Stimulated activated CD4-positive, alpha-beta T cell treated with anti-CD3 and anti-CD28 coated beads, Interleukin-4, amount 100 ng/mL, for 24 hours (primary cell): Measurements from ENCODE around the gene B4GALT5.

Experiments
- DNase-seq: peaks from one replicate; pipeline ENCODE4 v3.0.0-alpha.2; 2020

B4GALT5 gene

GRCh38 chr20:49597825-49598395 lies 115.8 kb downstream of the B4GALT5 start:
- no peak for DNase-seq

GRCh38 chr20:49595811-49596561 lies 117.7 kb downstream of the B4GALT5 start:
- DNase-seq = peak; percentile 76

GRCh38 chr20:49595346-49595745 lies 118.3 kb downstream of the B4GALT5 start:
- DNase-seq = no peak

- DNase-seq = no peak
Measured at GRCh38 chr20:49594931-49595315, 118.8 kb downstream of the B4GALT5 start.

- peak; percentile 73 for DNase-seq
Measured at GRCh38 chr20:49594143-49594930, 119.3 kb downstream of the B4GALT5 start.

GRCh38 chr20:49593466-49594142 lies 120.1 kb downstream of the B4GALT5 start:
- peak; percentile 36 for DNase-seq

- DNase-seq = no peak
Measured at GRCh38 chr20:49592120-49592519, 121.6 kb downstream of the B4GALT5 start.

- peak; percentile 47 for DNase-seq
Measured at GRCh38 chr20:49591217-49591865, 122.3 kb downstream of the B4GALT5 start.

- DNase-seq = no peak
Measured at GRCh38 chr20:49590163-49591017, 123.3 kb downstream of the B4GALT5 start.

- DNase-seq = no peak
Measured at GRCh38 chr20:49589747-49590146, 123.9 kb downstream of the B4GALT5 start.

- DNase-seq = no peak
Measured at GRCh38 chr20:49587111-49587570, 126.5 kb downstream of the B4GALT5 start.

GRCh38 chr20:49585585-49586245 lies 128.0 kb downstream of the B4GALT5 start:
- no peak for DNase-seq

- DNase-seq = no peak
Measured at GRCh38 chr20:49584418-49585382, 129.0 kb downstream of the B4GALT5 start.

- DNase-seq = no peak
Measured at GRCh38 chr20:49583669-49584417, 129.8 kb downstream of the B4GALT5 start.

- DNase-seq = no peak
Measured at GRCh38 chr20:49583343-49583668, 130.4 kb downstream of the B4GALT5 start.
